H1 (cell line): ENCODE measurements around the gene RFLNA. TPM values are rescaled to one million over a fixed set of nuclear protein-coding genes. Genes with fewer than 3 reads are reported as not detected.

Source experiments
- CTCF ChIA-PET: fragments of 300-600 bp; sonication (Branson Sonifier 250); formaldehyde crosslinking; loops from one replicate; lab custom pipeline; 2021; ENCODE audit not compliant: partially characterized antibody; lab: Charles Lee
- POLR2A ChIA-PET: fragments of 300-600 bp; sonication (Branson Sonifier 250); formaldehyde crosslinking; loops from one replicate; lab custom pipeline; 2021; ENCODE audit warnings: inconsistent platforms; ENCODE audit not compliant: partially characterized antibody; lab: Charles Lee
- DNase-seq, 2 experiments: peaks; one replicate each; pipeline versions ENCODE4 v3.0.0 to v3.0.0-alpha.2; 2010 to 2022; ENCODE audit warnings: low spot score in 2 of 2, low read depth in 1 of 2, mixed read lengths in 1 of 2
- FAIRE-seq: peaks from 2 replicates; lab custom pipeline; 2011; peaks lifted over from hg19 to GRCh38; lab: Jason Lieb, UNC
- H2AFZ ChIP-seq: 2 replicates; pipeline ENCODE4 v1.8.1; 2012; ENCODE audit warnings: low read length, inconsistent platforms
- H2AK5ac ChIP-seq: 2 replicates; pipeline ENCODE4 v1.6.1; 2013; ENCODE audit warnings: low read depth, low read length
- H2BK120ac ChIP-seq: replicated peaks from 2 replicates; pipeline ENCODE3; 2013; ENCODE audit warnings: low read depth, low read length, inconsistent platforms
- H2BK12ac ChIP-seq: 2 replicates; pipeline ENCODE4 v1.6.1; 2013; ENCODE audit warnings: low read depth, low read length
- H2BK15ac ChIP-seq: 2 replicates; pipeline ENCODE4 v1.6.1; 2013; ENCODE audit warnings: low read length
- H2BK20ac ChIP-seq: 2 replicates; pipeline ENCODE4 v1.6.1; 2013; ENCODE audit warnings: low read length
- H2BK5ac ChIP-seq: 2 replicates; pipeline ENCODE4 v1.6.1; 2013; ENCODE audit warnings: low read depth, low read length
- H3K14ac ChIP-seq: 2 replicates; pipeline ENCODE4 v1.6.1; 2013; ENCODE audit warnings: inconsistent platforms; ENCODE audit not compliant: insufficient read length
- H3K18ac ChIP-seq: 2 replicates; pipeline ENCODE4 v1.6.1; 2013; ENCODE audit warnings: low read length; ENCODE audit errors: extremely low read depth
- H3K23ac ChIP-seq: 2 replicates; pipeline ENCODE4 v1.6.1; 2013; ENCODE audit warnings: inconsistent platforms; ENCODE audit not compliant: insufficient read length
- H3K23me2 ChIP-seq: 2 replicates; pipeline ENCODE4 v1.6.1; 2013; ENCODE audit warnings: low read depth, low read length
- H3K27ac ChIP-seq: 2 replicates; pipeline ENCODE4 v1.6.1; 2011; ENCODE audit warnings: low read depth, low read length, inconsistent platforms
- H3K27me3 ChIP-seq, 4 experiments: replicated peaks in 1 of 4; 1 replicate in 1 of 4; 2 replicates in 3 of 4; pipeline versions ENCODE4 v1.6.1 to v1.8.1; 2011 to 2013; ENCODE audit warnings: low read length in 3 of 4, mild to moderate bottlenecking in 3 of 4, inconsistent platforms in 2 of 4, mixed read lengths in 2 of 4, moderate library complexity in 1 of 4; ENCODE audit not compliant: control insufficient read depth in 3 of 4, insufficient read depth in 3 of 4; ENCODE audit errors: extremely low read depth in 1 of 4
- H3K36me3 ChIP-seq, 4 experiments: 2 replicates each; pipeline versions ENCODE4 v1.6.1 to v1.8.1; 2011 to 2013; ENCODE audit warnings: mild to moderate bottlenecking in 4 of 4, low read length in 3 of 4, moderate library complexity in 2 of 4, control low read depth in 1 of 4, inconsistent platforms in 1 of 4; ENCODE audit not compliant: insufficient read depth in 4 of 4, control insufficient read depth in 2 of 4
- H3K4ac ChIP-seq: replicated peaks from 2 replicates; pipeline ENCODE3; 2013; ENCODE audit warnings: low read length, low read depth, mixed read lengths, inconsistent platforms; ENCODE audit not compliant: insufficient read length
- H3K4me1 ChIP-seq, 4 experiments: replicated peaks in 1 of 4; 1 replicate in 1 of 4; 2 replicates in 3 of 4; pipeline versions ENCODE4 v1.6.1 to v1.8.1; 2011 to 2013; ENCODE audit warnings: low read length in 3 of 4, inconsistent platforms in 2 of 4, mixed read lengths in 1 of 4; ENCODE audit not compliant: insufficient read depth in 4 of 4, control insufficient read depth in 3 of 4
- H3K4me2 ChIP-seq, 2 experiments: 2 replicates each; pipeline versions ENCODE4 v1.6.1 to v1.8.1; 2011 to 2013; ENCODE audit warnings: low read depth in 2 of 2, low read length in 2 of 2, control low read depth in 1 of 2, inconsistent platforms in 1 of 2, mild to moderate bottlenecking in 1 of 2; ENCODE audit not compliant: insufficient read depth in 1 of 2
- H3K4me3 ChIP-seq, 4 experiments: fragments of 200-600, 300-600 bp in 1 of 4; sonication (generic), shearing (Covaris generic), sonication (Bioruptor Twin) in 1 of 4; 2 replicates each; pipeline versions ENCODE4 v1.5.1 to v1.8.1; 2011 to 2016; ENCODE audit warnings: low read length in 4 of 4, low read depth in 3 of 4, control low read depth in 2 of 4, inconsistent platforms in 2 of 4, mild to moderate bottlenecking in 2 of 4, mixed read lengths in 1 of 4, moderate library complexity in 1 of 4; ENCODE audit not compliant: insufficient read depth in 2 of 4; ENCODE audit errors: extremely low read depth in 1 of 4
- H3K56ac ChIP-seq: replicated peaks from 2 replicates; pipeline ENCODE3; 2013; ENCODE audit warnings: low read depth, mild to moderate bottlenecking, mixed read lengths, low read length, inconsistent platforms; ENCODE audit not compliant: insufficient read length
- H3K79me1 ChIP-seq: 2 replicates; pipeline ENCODE4 v1.6.1; 2013; ENCODE audit warnings: low read depth, low read length, control low read depth
- H3K79me2 ChIP-seq, 2 experiments: 2 replicates each; pipeline versions ENCODE4 v1.6.1 to v1.8.1; 2012 to 2013; ENCODE audit warnings: low read length in 2 of 2, mild to moderate bottlenecking in 2 of 2, inconsistent platforms in 1 of 2; ENCODE audit not compliant: insufficient read depth in 2 of 2, control insufficient read depth in 1 of 2
- H3K9ac ChIP-seq, 4 experiments: replicated peaks in 1 of 4; 1 replicate in 1 of 4; 2 replicates in 3 of 4; pipeline versions ENCODE4 v1.6.1 to v1.8.1; 2011 to 2013; ENCODE audit warnings: low read depth in 3 of 4, low read length in 3 of 4, control low read depth in 2 of 4, mild to moderate bottlenecking in 2 of 4, moderate library complexity in 2 of 4, inconsistent platforms in 1 of 4; ENCODE audit errors: extremely low read depth in 1 of 4
- H3K9me3 ChIP-seq, 2 experiments: 2 replicates each; pipeline versions ENCODE4 v1.6.1 to v1.8.1; 2012 to 2013; ENCODE audit warnings: mild to moderate bottlenecking in 2 of 2, moderate library complexity in 2 of 2, control low read depth in 1 of 2, inconsistent platforms in 1 of 2, low read depth in 1 of 2, low read length in 1 of 2, mixed read lengths in 1 of 2; ENCODE audit not compliant: insufficient read depth in 2 of 2
- H4K20me1 ChIP-seq, 2 experiments: replicated peaks in 1 of 2; 2 replicates each; pipeline versions ENCODE3 to v1.8.1; 2011 to 2013; ENCODE audit warnings: inconsistent platforms in 2 of 2, low read length in 2 of 2, mild to moderate bottlenecking in 1 of 2; ENCODE audit not compliant: insufficient read depth in 2 of 2, control insufficient read depth in 1 of 2
- H4K5ac ChIP-seq: 2 replicates; pipeline ENCODE4 v1.6.1; 2013; ENCODE audit warnings: low read length, low read depth, mixed read lengths, inconsistent platforms; ENCODE audit not compliant: insufficient read length
- H4K8ac ChIP-seq: 2 replicates; pipeline ENCODE4 v1.8.0; 2013; ENCODE audit warnings: mild to moderate bottlenecking, moderate library complexity, low read length, inconsistent platforms; ENCODE audit not compliant: insufficient read depth; ENCODE audit errors: extremely low read depth
- H4K91ac ChIP-seq: replicated peaks from 2 replicates; pipeline ENCODE3; 2013; ENCODE audit warnings: low read length, mixed read lengths, inconsistent platforms; ENCODE audit not compliant: insufficient read length
- BACH1 ChIP-seq: IDR thresholded peaks from 2 replicates; pipeline ENCODE4 v1.6.1; 2012; ENCODE audit warnings: low read length, improper control_type of control experiment
- CBX8 ChIP-seq: fragments of 300-800, 300-1000 bp; sonication (generic); IDR thresholded peaks from 2 replicates; pipeline ENCODE4 v1.7.1; 2016; ENCODE audit warnings: low read depth, low read length, borderline replicate concordance
- CEBPB ChIP-seq: IDR thresholded peaks from 2 replicates; pipeline ENCODE4 v1.6.1; 2012; ENCODE audit warnings: low read depth, low read length
- EP300 ChIP-seq, 2 experiments: IDR thresholded peaks; 1 replicate in 1 of 2; 2 replicates in 1 of 2; pipeline ENCODE4 v1.6.1; 2011 to 2012; ENCODE audit warnings: low read depth in 2 of 2, low read length in 2 of 2, mild to moderate bottlenecking in 2 of 2, borderline replicate concordance in 1 of 2, inconsistent platforms in 1 of 2, moderate library complexity in 1 of 2
- POU5F1 ChIP-seq: IDR thresholded peaks from 2 replicates; pipeline ENCODE4 v1.6.1; 2011; ENCODE audit warnings: low read depth, mild to moderate bottlenecking, low read length, moderate library complexity
- RAD21 ChIP-seq, 2 experiments: IDR thresholded peaks in 1 of 2; conservative IDR thresholded peaks in 1 of 2; 2 replicates each; pipeline ENCODE4 v1.6.1; 2011; ENCODE audit warnings: low read depth in 2 of 2, low read length in 2 of 2, improper control_type of control experiment in 1 of 2, inconsistent platforms in 1 of 2, mild to moderate bottlenecking in 1 of 2, moderate library complexity in 1 of 2
- SIN3A ChIP-seq, 2 experiments: IDR thresholded peaks in 1 of 2; conservative IDR thresholded peaks in 1 of 2; 2 replicates each; pipeline ENCODE4 v1.6.1; 2011 to 2012; ENCODE audit warnings: low read length in 2 of 2, improper control_type of control experiment in 1 of 2, low read depth in 1 of 2, mild to moderate bottlenecking in 1 of 2
- SIRT6 ChIP-seq: IDR thresholded peaks from one replicate; pipeline ENCODE4 v1.7.1; 2012; ENCODE audit warnings: low read length, inconsistent platforms
- SP4 ChIP-seq: IDR thresholded peaks from 2 replicates; pipeline ENCODE4 v1.6.1; 2012; ENCODE audit warnings: low read length, inconsistent platforms
- TEAD4 ChIP-seq: IDR thresholded peaks from 2 replicates; pipeline ENCODE4 v1.6.1; 2012; ENCODE audit warnings: low read depth, low read length, inconsistent platforms, mixed read lengths
- WGBS, 2 experiments: shearing (Covaris generic) in 1 of 2; methylation state at CpG; one replicate each; pipeline versions ENCODE4 v1.1.6 to v1.1.7; 2013 to 2015; ENCODE audit warnings: low lambda C conversion rate in 2 of 2, mixed read lengths in 2 of 2, inconsistent platforms in 1 of 2, low coverage in 1 of 2, missing lambda C conversion rate in 1 of 2; ENCODE audit not compliant: insufficient replicate concordance in 2 of 2, insufficient coverage in 1 of 2, insufficient read length in 1 of 2; ENCODE audit errors: extremely low coverage in 1 of 2, missing lambda C conversion rate in 1 of 2; 5-methylcytosine and 5-hydroxymethylcytosine counted together
- polyA plus RNA-seq, 7 experiments: library from polyadenylated mRNA; depleted of rRNA in 3 of 7; stranded (reverse) in 5 of 7; unstranded in 2 of 7; fragments of >200 nt in 5 of 7; fragments of 200-250 nt in 2 of 7; gene quantifications; 1 replicate in 5 of 7; 2 replicates in 1 of 7; 4 replicates in 1 of 7; pipeline versions ENCODE4 v1.2.1 to v1.2.3, GENCODE V29; 2011 to 2013; ENCODE audit warnings: missing spikeins in 2 of 7, mixed read lengths in 2 of 7
- total RNA-seq: library from RNA; stranded (reverse); fragmentation: NEBNext Ultra II Directional; extraction: Animal tissue kit (Norgen Biotek cat#: 25700); gene quantifications from 2 replicates; pipeline ENCODE4 v1.2.1, GENCODE V29; 2021

Gene RFLNA
- total and polyA plus RNA-seq, 2 of the 8 experiments (the other 6 are each of a cell fraction or from before 2014, with no cell fraction given): 6.4 to 6.6 TPM

DNA sequence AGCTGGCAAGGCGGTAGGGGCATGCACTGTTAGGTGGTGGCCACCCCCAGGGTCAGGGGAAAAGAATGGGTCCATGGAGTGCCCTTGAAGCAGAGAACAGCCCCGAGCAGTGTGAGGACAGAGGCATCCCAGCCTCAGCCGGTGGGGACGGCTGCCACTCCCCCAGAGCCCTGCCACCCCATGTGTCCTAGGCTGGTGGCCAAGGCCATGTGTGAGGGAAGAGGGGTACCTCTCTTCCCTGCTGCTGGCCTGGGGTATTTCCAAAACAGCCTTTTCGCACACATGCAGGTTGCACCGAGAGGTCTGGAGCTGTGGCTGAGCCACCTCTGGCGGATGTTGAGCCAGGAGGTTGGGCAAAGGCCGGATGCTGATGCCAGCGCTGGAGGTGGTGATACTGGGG lies 19.9 kb downstream of the RFLNA start:
- TF ChIP-seq EP300 (IDR thresholded peaks at IDR 0.05; ENCODE audit: borderline replicate concordance in 1 of 2, low read depth in 2 of 2, low read length in 2 of 2): no peak
- no peak for TF ChIP-seq RAD21 (IDR thresholded peaks at IDR 0.05 in 1 of 2, conservative IDR thresholded peaks at IDR 0.05 in 1 of 2; ENCODE audit: low read depth in 2 of 2, low read length in 2 of 2)
- TF ChIP-seq CBX8: no peak
- TF ChIP-seq POU5F1: no peak
- no peak for TF ChIP-seq SIN3A (conservative IDR thresholded peaks at IDR 0.05 in 1 of 2, IDR thresholded peaks at IDR 0.05 in 1 of 2; ENCODE audit: low read depth in 1 of 2, low read length in 2 of 2)
- TF ChIP-seq SIRT6: no peak
- no peak for TF ChIP-seq CEBPB
- TF ChIP-seq TEAD4: no peak
- TF ChIP-seq BACH1: no peak
- TF ChIP-seq SP4: no peak
- TF ChIP-seq, all 59 proteins: peak for 0
- H4K5ac ChIP-seq: no peak overlapping the region
- no peak for DNase-seq
- ChIA-PET CTCF (interaction anchor here (1.0 to 9.1 kb wide), 8 partner anchors 16 to 457 kb away, joined by 3 to 78 read pairs (median 6); no protein-coding TSS in a partner anchor), POLR2A (no interaction called here)
- no peak overlapping the region for H2AFZ ChIP-seq
- H4K91ac ChIP-seq: no peak overlapping the region
- no peak overlapping the region for H2BK20ac ChIP-seq
- peaks cover 6 to 31% (median 21%) of the 10 kb centered on the region in 4 experiments for H3K4me1 ChIP-seq
- H3K14ac ChIP-seq: no peak overlapping the region
- no peak overlapping the region for H3K4ac ChIP-seq
- no peaks in the 10 kb centered on the region for H3K9me3 ChIP-seq
- no peak overlapping the region for H3K4me2 ChIP-seq
- H3K79me2 ChIP-seq: no peaks in the 10 kb centered on the region
- no peaks in the 10 kb centered on the region for H3K23me2 ChIP-seq
- H2BK12ac ChIP-seq: no peak overlapping the region
- H3K27ac ChIP-seq: no peak overlapping the region
- WGBS, 2 experiments: 90% methylated on average over 8 of the region's 9 CpGs; no CpG with 5 or more reads in 1 of the 2 experiments
- peaks cover 0 to 4% (median 0%) of the 10 kb centered on the region in 4 experiments; a peak in 1 of 8 replicates for H3K36me3 ChIP-seq
- no peaks in the 10 kb centered on the region for H4K20me1 ChIP-seq
- no peak overlapping the region for H4K8ac ChIP-seq
- H2BK15ac ChIP-seq: no peak overlapping the region
- no peaks in the 10 kb centered on the region for H3K79me1 ChIP-seq
- no peaks in the 10 kb centered on the region; a peak in 1 of 7 replicates for H3K27me3 ChIP-seq
- H3K23ac ChIP-seq: no peak overlapping the region
- H3K9ac ChIP-seq: no peak overlapping the region
- no peak for FAIRE-seq
- H2BK120ac ChIP-seq: no peak overlapping the region
- no peak overlapping the region for H3K4me3 ChIP-seq
- no peak overlapping the region for H2BK5ac ChIP-seq
- no peak overlapping the region for H3K56ac ChIP-seq
- no peak overlapping the region for H3K18ac ChIP-seq
- H2AK5ac ChIP-seq: no peak overlapping the region
